Mesendoderm (in vitro differentiated cells): ENCODE measurements around the gene PDGFD.

Experiments used
- DNase-seq: peaks from one replicate; pipeline ENCODE4 v3.0.0; 2013
- H2AK5ac ChIP-seq: 2 replicates; pipeline ENCODE4 v1.6.1; 2013; ENCODE audit warnings: low read length, inconsistent platforms
- H2BK120ac ChIP-seq: 2 replicates; pipeline ENCODE4 v1.6.1; 2013; ENCODE audit warnings: low read depth, mild to moderate bottlenecking, low read length, moderate library complexity, mixed read lengths
- H2BK15ac ChIP-seq: replicated peaks from 2 replicates; pipeline ENCODE4 v1.6.1; 2013; ENCODE audit warnings: low read depth, mild to moderate bottlenecking, moderate library complexity
- H2BK5ac ChIP-seq: 2 replicates; pipeline ENCODE4 v1.6.1; 2013; ENCODE audit warnings: low read length, inconsistent platforms
- H3K18ac ChIP-seq: 2 replicates; pipeline ENCODE4 v1.6.1; 2013; ENCODE audit warnings: mild to moderate bottlenecking, low read length, mixed read lengths
- H3K23ac ChIP-seq: one replicate; pipeline ENCODE4 v1.6.1; 2013; ENCODE audit warnings: low read length
- H3K27ac ChIP-seq: 2 replicates; pipeline ENCODE4 v1.5.1; 2013; ENCODE audit warnings: low read depth, mild to moderate bottlenecking, inconsistent platforms, low read length, moderate library complexity
- H3K27me3 ChIP-seq: 2 replicates; pipeline ENCODE4 v1.6.1; 2013; ENCODE audit warnings: low read length, control low read depth, mild to moderate bottlenecking, inconsistent platforms; ENCODE audit not compliant: insufficient read depth, poor library complexity
- H3K36me3 ChIP-seq: 2 replicates; pipeline ENCODE4 v1.6.1; 2013; ENCODE audit warnings: low read length, inconsistent platforms; ENCODE audit not compliant: control insufficient read depth, insufficient read depth
- H3K4ac ChIP-seq: one replicate; pipeline ENCODE4 v1.6.1; 2013; ENCODE audit warnings: low read depth, mild to moderate bottlenecking, low read length, moderate library complexity
- H3K4me1 ChIP-seq: 2 replicates; pipeline ENCODE4 v1.6.1; 2013; ENCODE audit warnings: low read depth, low read length, inconsistent platforms; ENCODE audit not compliant: control insufficient read depth
- H3K4me2 ChIP-seq: 2 replicates; pipeline ENCODE4 v1.6.1; 2013; ENCODE audit warnings: low read length
- H3K4me3 ChIP-seq: 2 replicates; pipeline ENCODE4 v1.5.1; 2013; ENCODE audit warnings: mild to moderate bottlenecking, low read length
- H3K56ac ChIP-seq: one replicate; pipeline ENCODE4 v1.6.1; 2013; ENCODE audit warnings: low read length
- H3K79me1 ChIP-seq: 2 replicates; pipeline ENCODE4 v1.6.1; 2013; ENCODE audit warnings: low read length, inconsistent platforms
- H3K79me2 ChIP-seq: 2 replicates; pipeline ENCODE4 v1.6.1; 2013; ENCODE audit warnings: mild to moderate bottlenecking, low read length; ENCODE audit not compliant: control insufficient read depth, insufficient read depth
- H3K9ac ChIP-seq: 2 replicates; pipeline ENCODE4 v1.6.1; 2013; ENCODE audit warnings: low read length, inconsistent platforms
- H4K5ac ChIP-seq: one replicate; pipeline ENCODE4 v1.6.1; 2013; ENCODE audit warnings: low read length
- H4K8ac ChIP-seq: one replicate; pipeline ENCODE4 v1.6.1; 2013; ENCODE audit warnings: low read depth, mild to moderate bottlenecking, control low read depth, low read length, moderate library complexity
- WGBS: extraction: QIAGEN DNeasy Blood & Tissue Kit; methylation state at CpG from one replicate; pipeline ENCODE4 v1.1.7; 2013; ENCODE audit warnings: low lambda C conversion rate, missing lambda C conversion rate; ENCODE audit not compliant: insufficient coverage; ENCODE audit errors: extremely low coverage; 5-methylcytosine and 5-hydroxymethylcytosine counted together

PDGFD gene

DNA sequence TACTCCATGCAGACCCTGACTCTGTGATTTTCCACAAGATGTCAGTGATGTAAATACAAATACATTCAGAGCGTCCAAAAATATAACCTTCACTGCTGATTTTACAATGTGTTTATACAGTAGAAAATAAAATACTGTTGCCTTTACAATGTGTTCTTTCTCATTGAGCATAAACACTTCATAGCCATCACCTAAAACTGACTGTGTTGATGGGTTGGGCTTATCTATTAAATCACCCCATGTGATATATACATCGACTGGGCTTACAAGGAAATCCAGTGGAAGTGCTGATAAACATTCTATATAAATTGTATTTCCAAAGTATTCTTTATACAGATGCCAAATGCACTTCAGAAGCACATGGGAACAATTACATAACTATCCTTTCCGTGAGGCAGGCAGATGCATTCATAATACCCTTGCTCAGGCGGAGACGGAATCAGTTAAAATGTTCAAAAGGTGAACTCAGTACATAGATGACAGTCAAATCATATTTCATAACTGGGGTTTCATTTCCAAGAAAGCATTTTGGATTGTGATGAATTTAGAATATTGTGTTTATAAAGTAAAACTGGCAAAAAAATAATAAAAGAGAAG, 99.8 kb downstream of the PDGFD start:
- Histone ChIP-seq H3K36me3 (no peaks in the 10 kb centered on the region), H3K79me1 (no peaks in the 10 kb centered on the region), H3K18ac (no peak overlapping the region), H2BK5ac (no peak overlapping the region), H3K79me2 (no peaks in the 10 kb centered on the region), H3K4me1 (peaks cover 4% of the 10 kb centered on the region), H3K27me3 (no peaks in the 10 kb centered on the region), H3K23ac (no peak overlapping the region), H4K8ac (no peak overlapping the region), H4K5ac (no peak overlapping the region), H3K4me3 (no peak overlapping the region), H3K4ac (no peak overlapping the region), H3K9ac (no peak overlapping the region), H2BK120ac (no peak overlapping the region), H2BK15ac (no peak overlapping the region), H3K4me2 (no peak overlapping the region), H3K56ac (no peak overlapping the region), H2AK5ac (no peak overlapping the region), H3K27ac (no peak overlapping the region)
- DNase-seq, result no peak
- WGBS, result no CpG with 5 or more reads among the region's 5 CpGs

DNA sequence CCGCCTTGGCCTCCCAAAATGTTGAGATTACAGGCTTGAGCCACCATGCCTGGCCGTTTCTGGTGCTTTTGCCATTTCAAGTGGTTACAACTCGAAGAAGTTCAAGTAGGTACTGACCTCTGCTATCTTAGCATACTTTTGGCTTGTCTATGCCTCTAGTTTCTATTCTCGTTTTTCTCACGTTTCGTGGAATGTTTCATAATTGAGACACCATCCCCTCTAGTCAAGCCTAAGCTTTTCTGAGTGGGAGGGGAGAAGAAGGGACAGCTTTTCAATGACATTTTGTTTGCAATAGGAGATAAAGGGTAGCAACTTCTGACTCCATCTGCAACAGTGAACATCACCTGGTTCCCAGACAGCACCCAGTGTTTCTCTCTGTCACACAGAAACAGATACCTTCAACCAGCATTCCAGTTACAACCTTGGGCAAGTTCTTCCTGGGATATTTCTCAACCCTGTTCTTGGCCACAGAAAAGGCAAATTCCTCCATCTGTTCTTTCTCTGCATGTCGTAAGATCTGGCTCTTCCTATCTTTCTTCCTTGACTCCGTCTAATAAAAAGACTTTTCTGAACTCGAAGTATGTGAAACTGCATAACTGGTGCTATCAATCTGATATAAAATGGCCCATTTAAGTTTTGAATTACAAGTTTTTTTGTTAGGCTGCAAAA, 102.0 kb downstream of the PDGFD start:
- no peak overlapping the region for H3K18ac ChIP-seq
- no peaks in the 10 kb centered on the region for H3K79me2 ChIP-seq
- no peak overlapping the region for H3K4me3 ChIP-seq
- no peaks in the 10 kb centered on the region for H3K79me1 ChIP-seq
- H4K5ac ChIP-seq, result no peak overlapping the region
- H3K27me3 ChIP-seq, result no peaks in the 10 kb centered on the region
- H3K36me3 ChIP-seq, result no peaks in the 10 kb centered on the region
- H3K4me2 ChIP-seq, result no peak overlapping the region
- no peak overlapping the region for H3K23ac ChIP-seq
- no peak overlapping the region for H4K8ac ChIP-seq
- H2BK15ac ChIP-seq, result no peak overlapping the region
- WGBS, result no CpG with 5 or more reads among the region's 9 CpGs
- no peak overlapping the region for H2AK5ac ChIP-seq
- no peak overlapping the region for H3K27ac ChIP-seq
- H3K4ac ChIP-seq, result no peak overlapping the region
- no peak overlapping the region for H3K9ac ChIP-seq
- no peak overlapping the region for H3K56ac ChIP-seq
- no peak for DNase-seq
- H2BK120ac ChIP-seq, result no peak overlapping the region
- peaks cover 4% of the 10 kb centered on the region for H3K4me1 ChIP-seq
- no peak overlapping the region for H2BK5ac ChIP-seq

DNA sequence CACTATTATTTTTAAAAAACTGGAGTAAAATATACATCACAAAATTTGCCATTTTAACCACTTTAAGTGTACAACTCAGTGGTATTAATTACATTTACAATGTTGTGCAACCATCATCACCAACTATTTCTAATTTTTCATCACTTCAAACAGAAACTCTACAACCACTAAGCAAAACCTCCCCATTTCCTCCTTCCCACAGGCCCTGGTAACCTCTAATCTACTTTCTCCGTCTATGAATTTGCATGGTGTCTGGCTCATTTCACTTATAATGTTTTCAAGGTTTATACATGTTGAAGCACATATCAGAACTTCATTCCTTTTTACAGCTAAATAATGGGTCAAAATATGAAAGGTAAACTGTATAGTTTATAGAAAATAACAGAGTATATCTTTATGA, 103.1 kb downstream of the PDGFD start:
- no peak overlapping the region for H3K4ac ChIP-seq
- no peak overlapping the region for H2BK5ac ChIP-seq
- H3K79me2 ChIP-seq, result no peaks in the 10 kb centered on the region
- no peak overlapping the region for H2AK5ac ChIP-seq
- no peaks in the 10 kb centered on the region for H3K79me1 ChIP-seq
- H4K5ac ChIP-seq, result no peak overlapping the region
- no peak overlapping the region for H3K9ac ChIP-seq
- no peak overlapping the region for H3K27ac ChIP-seq
- H2BK15ac ChIP-seq, result no peak overlapping the region
- H3K56ac ChIP-seq, result no peak overlapping the region
- H3K27me3 ChIP-seq, result no peaks in the 10 kb centered on the region
- no peak for DNase-seq
- no peak overlapping the region for H3K23ac ChIP-seq
- H4K8ac ChIP-seq, result no peak overlapping the region
- H3K4me1 ChIP-seq, result peaks cover 4% of the 10 kb centered on the region
- H3K4me2 ChIP-seq, result no peak overlapping the region
- H3K36me3 ChIP-seq, result no peaks in the 10 kb centered on the region
- H3K4me3 ChIP-seq, result no peak overlapping the region
- WGBS, result no CpG with 5 or more reads among the region's 1 CpG
- no peak overlapping the region for H2BK120ac ChIP-seq
- no peak overlapping the region for H3K18ac ChIP-seq

DNA sequence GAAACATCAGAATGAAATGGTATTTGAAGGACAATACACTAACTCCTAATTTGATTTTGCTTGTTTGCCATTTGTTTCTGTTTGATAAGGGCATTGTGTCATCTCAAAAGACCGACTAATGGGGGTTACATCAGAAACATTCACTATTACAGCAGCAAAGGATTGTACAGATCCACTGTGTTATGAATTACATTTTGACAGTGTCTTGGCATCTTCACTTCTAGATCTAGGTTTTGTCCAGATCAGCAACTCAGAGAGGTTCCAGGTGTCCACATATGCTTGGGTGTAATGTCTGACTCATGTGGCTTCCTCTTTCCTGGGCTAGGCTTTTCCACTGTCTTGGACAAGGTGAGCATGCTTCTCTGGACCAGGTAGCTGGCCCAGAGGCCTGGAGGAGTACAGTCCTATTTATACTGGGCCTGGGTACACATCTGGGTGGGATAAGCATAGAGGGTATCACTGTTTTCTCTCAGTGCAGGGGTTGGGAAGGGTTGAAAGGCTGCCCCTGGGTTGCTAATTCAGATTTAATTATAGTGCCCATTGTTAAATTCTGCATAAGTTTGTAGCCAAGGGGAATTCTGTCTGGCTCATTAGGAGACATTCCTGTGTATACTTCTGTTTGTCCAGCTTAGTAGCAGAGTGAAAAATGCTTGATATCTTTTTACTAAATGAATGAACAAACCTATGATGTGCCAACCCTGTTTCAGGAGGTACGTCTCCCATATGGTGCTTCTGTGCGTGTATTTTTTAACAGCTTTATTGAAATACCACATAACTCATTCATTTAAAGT, 103.7 kb downstream of the PDGFD start:
- Histone ChIP-seq H2BK15ac (no peak overlapping the region), H3K23ac (no peak overlapping the region), H4K8ac (peak overlapping the region; percentile 76), H3K27ac (peak overlapping the region; percentile 6), H3K4me1 (peaks cover 4% of the 10 kb centered on the region), H3K79me2 (no peaks in the 10 kb centered on the region), H4K5ac (no peak overlapping the region), H3K4ac (no peak overlapping the region), H3K56ac (no peak overlapping the region), H2BK120ac (no peak overlapping the region), H3K36me3 (no peaks in the 10 kb centered on the region), H3K18ac (no peak overlapping the region), H3K9ac (no peak overlapping the region), H3K4me3 (no peak overlapping the region), H3K79me1 (no peaks in the 10 kb centered on the region), H3K27me3 (no peaks in the 10 kb centered on the region), H2AK5ac (peak overlapping the region; percentile 56), H2BK5ac (peak overlapping the region; percentile 41), H3K4me2 (no peak overlapping the region)
- no peak for DNase-seq
- no CpG with 5 or more reads among the region's 3 CpGs for WGBS

DNA sequence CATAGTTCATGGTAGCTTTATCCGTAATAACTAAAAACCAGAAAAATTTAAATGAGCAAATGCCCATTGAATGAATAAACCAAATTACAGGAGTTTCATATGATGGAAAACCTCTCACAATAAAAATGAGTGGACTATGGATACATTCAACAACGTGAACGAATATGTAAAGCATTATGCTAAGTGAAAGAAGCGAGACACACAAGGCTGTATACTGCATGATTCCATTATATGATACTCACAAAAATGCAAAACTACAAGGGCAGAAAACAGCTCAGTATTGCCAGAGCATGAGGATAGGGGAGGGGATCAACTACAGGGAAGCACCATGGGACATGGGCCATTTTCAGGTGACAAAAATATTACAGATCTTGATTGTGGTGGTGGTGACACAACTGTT, 105.3 kb downstream of the PDGFD start:
- DNase-seq, result no peak
- WGBS, result no CpG with 5 or more reads among the region's 4 CpGs
- H2BK15ac ChIP-seq, result no peak overlapping the region

More for the DNA sequence above, 105.3 kb downstream of the PDGFD start:
- Histone ChIP-seq H4K5ac (no peak overlapping the region), H2BK5ac (peak overlapping the region; percentile 33), H2BK120ac (no peak overlapping the region), H3K36me3 (no peaks in the 10 kb centered on the region), H3K23ac (no peak overlapping the region), H3K4ac (no peak overlapping the region), H3K4me1 (peaks cover 4% of the 10 kb centered on the region), H4K8ac (no peak overlapping the region), H3K27me3 (no peaks in the 10 kb centered on the region), H3K4me2 (no peak overlapping the region), H3K9ac (no peak overlapping the region), H3K27ac (no peak overlapping the region), H3K79me1 (no peaks in the 10 kb centered on the region), H3K56ac (no peak overlapping the region), H2AK5ac (peak overlapping the region; percentile 50), H3K18ac (no peak overlapping the region), H3K79me2 (no peaks in the 10 kb centered on the region), H3K4me3 (no peak overlapping the region)
